PC-3 (cell line): ENCODE measurements around the gene GALNT4.

Experiments
- CTCF ChIP-seq: fragments of 300-600 bp; sonication (generic); conservative IDR thresholded peaks from 2 replicates; pipeline ENCODE4 v1.5.1; 2017; ENCODE audit warnings: antibody characterized with exemption, low read depth, mild to moderate bottlenecking, low read length
- EZH2phosphoT487 ChIP-seq: fragments of 300-600 bp; sonication (generic); IDR thresholded peaks from 2 replicates; pipeline ENCODE4 v1.6.1; 2018; ENCODE audit warnings: mild to moderate bottlenecking, antibody characterized with exemption, low read length, borderline replicate concordance

- TF ChIP-seq CTCF, result no peak
- TF ChIP-seq EZH2phosphoT487, result no peak
Measured at GRCh38 chr12:89544681-89545184, 20.1 kb upstream of the GALNT4 start.
